Panc1 (cell line): ENCODE data around the gene GTPBP4. TPM values are rescaled to one million over a fixed set of nuclear protein-coding genes. Genes with fewer than 3 reads are reported as not detected.

ENCODE experiments used
- ATAC-seq: fragments of 200-7000 bp; cut with Tn5 transposase; 2 replicates; pipeline ENCODE4 v1.9.1; 2020; ENCODE audit warnings: mild to moderate bottlenecking, moderate library complexity
- BruUV-seq: library from RNA; stranded (reverse); fragments of 400-500 nt; replicated peaks from 2 replicates; lab custom pipeline; 2021; lab: Mats Ljungman, UMichigan
- CTCF ChIA-PET: fragments of 300-600 bp; sonication (Branson Sonifier 250); formaldehyde crosslinking; loops from one replicate; lab custom pipeline; 2022; ENCODE audit warnings: antibody characterized with exemption; lab: Charles Lee
- POLR2A ChIA-PET: fragments of 300-600 bp; sonication (Branson Sonifier 250); formaldehyde crosslinking; loops from one replicate; lab custom pipeline; 2022; ENCODE audit warnings: antibody characterized with exemption; lab: Charles Lee
- DNase-seq: peaks from one replicate; pipeline ENCODE4 v3.0.0-alpha.2; 2010; ENCODE audit warnings: low read depth, low spot score
- H3K27ac ChIP-seq: 2 replicates; pipeline ENCODE4 v1.5.1; 2011; ENCODE audit warnings: mild to moderate bottlenecking, low read length, inconsistent platforms
- H3K27me3 ChIP-seq: fragments of 200-500 bp; sonication (Bioruptor generic); 2 replicates; pipeline ENCODE4 v1.6.0; 2014; ENCODE audit warnings: low read length, inconsistent platforms; ENCODE audit not compliant: control insufficient read depth, insufficient read depth
- H3K36me3 ChIP-seq: fragments of 200-500 bp; sonication (Bioruptor generic); 2 replicates; pipeline ENCODE4 v1.5.1; 2014; ENCODE audit warnings: inconsistent platforms, mild to moderate bottlenecking, low read length, moderate library complexity; ENCODE audit not compliant: control insufficient read depth, insufficient read depth
- H3K4me1 ChIP-seq: 2 replicates; pipeline ENCODE4 v1.5.1; 2011; ENCODE audit warnings: inconsistent platforms, mild to moderate bottlenecking, low read length, moderate library complexity; ENCODE audit not compliant: control insufficient read depth, insufficient read depth
- H3K4me3 ChIP-seq, 2 experiments: 2 replicates each; pipeline ENCODE4 v1.5.1; 2011 to 2012; ENCODE audit warnings: low read depth in 2 of 2, low read length in 2 of 2, mild to moderate bottlenecking in 2 of 2, inconsistent platforms in 1 of 2, moderate library complexity in 1 of 2
- H3K9me3 ChIP-seq: fragments of 200-500 bp; sonication (Bioruptor generic); 2 replicates; pipeline ENCODE4 v1.5.1; 2014; ENCODE audit warnings: low read depth, mild to moderate bottlenecking, inconsistent platforms, low read length, moderate library complexity; ENCODE audit not compliant: control insufficient read depth, insufficient read depth
- CTCF ChIP-seq: fragments of 450-650 bp; IDR thresholded peaks from 2 replicates; pipeline ENCODE4 v1.5.1; 2017; ENCODE audit warnings: mild to moderate bottlenecking
- POLR2AphosphoS5 ChIP-seq: IDR thresholded peaks from 2 replicates; pipeline ENCODE4 v1.6.1; 2012; ENCODE audit warnings: mild to moderate bottlenecking, low read depth, low read length, moderate library complexity
- REST ChIP-seq, 2 experiments: IDR thresholded peaks; 2 replicates each; pipeline ENCODE4 v1.6.1; 2011 to 2012; ENCODE audit warnings: low read depth in 2 of 2, control low read depth in 1 of 2, low read length in 1 of 2, mild to moderate bottlenecking in 1 of 2, moderate library complexity in 1 of 2; ENCODE audit not compliant: insufficient read depth in 1 of 2
- SIN3A ChIP-seq: IDR thresholded peaks from 2 replicates; pipeline ENCODE4 v1.6.1; 2012; ENCODE audit warnings: low read depth, mild to moderate bottlenecking, low read length, moderate library complexity, borderline replicate concordance; ENCODE audit not compliant: insufficient read depth
- TCF7L2 ChIP-seq: IDR thresholded peaks from 2 replicates; pipeline ENCODE4 v1.6.1; 2011; ENCODE audit warnings: mild to moderate bottlenecking, low read depth, low read length, inconsistent platforms
- in situ Hi-C: cut with HindIII; loops from 2 replicates; pipeline ENCODE4 v1.10.0; 2016; ENCODE audit warnings: low sequenced_read_pairs, low pct_unique_long_range_greater_than_20kb
- intact Hi-C: fragments of 100-400 bp; cut with micrococcal nuclease; formaldehyde crosslinking; loops from one replicate; pipeline ENCODE4 v1.10.0; 2022; ENCODE audit not compliant: unreplicated experiment
- total RNA-seq: library from RNA; stranded (reverse); gene quantifications from one replicate; pipeline ENCODE4 v1.2.1, GENCODE V29; 2021; ENCODE audit not compliant: unreplicated experiment

GTPBP4 gene
- total RNA-seq, 1 experiment from 2014 or later, result 79.5 TPM

GRCh38 chr10:983971-984655, 4.1 kb upstream of the GTPBP4 start:
- CTCF ChIA-PET, result no interaction called here
- DNase-seq, result no peak

GRCh38 chr10:985361-985760, 2.9 kb upstream of the GTPBP4 start:
- DNase-seq (no peak), ATAC-seq (no peak)
- no peaks in the 10 kb centered on the region for H3K27me3 ChIP-seq
- ChIA-PET CTCF (interaction anchor here (0.5 kb wide), 1 partner anchor 42 kb away, joined by 4 read pairs; no protein-coding TSS in a partner anchor), POLR2A (no interaction called here)
- H3K4me3 ChIP-seq, result no peak overlapping the region
- no peak for TF ChIP-seq CTCF
- no peak for TF ChIP-seq POLR2AphosphoS5
- in situ Hi-C loops, result no loop called here
- H3K27ac ChIP-seq, result no peak overlapping the region
- H3K36me3 ChIP-seq, result peaks cover 4% of the 10 kb centered on the region; the same call in 1 of the 2 replicates
- BruUV-seq, result no TSS peak
- H3K4me1 ChIP-seq, result peaks cover 10% of the 10 kb centered on the region
- intact Hi-C loops, result no loop called here
- H3K9me3 ChIP-seq, result no peaks in the 10 kb centered on the region; the same call in 1 of the 2 replicates

More at GRCh38 chr10:983971-984655, 4.1 kb upstream of the GTPBP4 start:
- intact Hi-C loops (no loop called here), in situ Hi-C loops (no loop called here)
- Histone ChIP-seq H3K4me3 (no peak overlapping the region), H3K27me3 (no peaks in the 10 kb centered on the region), H3K27ac (no peak overlapping the region), H3K36me3 (peaks cover 1% of the 10 kb centered on the region; the same call in 1 of the 2 replicates), H3K4me1 (peaks cover 10% of the 10 kb centered on the region), H3K9me3 (peaks cover 2% of the 10 kb centered on the region; the same call in 1 of the 2 replicates)
- POLR2A ChIA-PET, result no interaction called here
- no peak for ATAC-seq
- no peak for TF ChIP-seq SIN3A
- no peak for TF ChIP-seq REST (IDR thresholded peaks at IDR 0.05; ENCODE audit: insufficient read depth in 1 of 2, low read depth in 2 of 2, low read length in 1 of 2)
- no peak for TF ChIP-seq TCF7L2
- no peak for TF ChIP-seq CTCF
- BruUV-seq, result no TSS peak
